Liver (tissue), 9 donors: ENCODE data around the gene GORASP2. TPM values are rescaled to one million over a fixed set of nuclear protein-coding genes. Genes with fewer than 3 reads are reported as not detected.

Source experiments
- DNase-seq: peaks from one replicate; pipeline ENCODE4 v3.0.0-alpha.2; 2017; ENCODE audit warnings: low spot score
- H3K27ac ChIP-seq, 2 donors: one replicate each; pipeline ENCODE4 v1.7.0; 2013; ENCODE audit warnings: inconsistent platforms in 2 of 2, low read length in 2 of 2, control low read depth in 1 of 2, low read depth in 1 of 2, mild to moderate bottlenecking in 1 of 2
- H3K27me3 ChIP-seq, 4 donors: one replicate each; pipeline versions ENCODE4 v1.6.1 to v1.7.0; 2013; ENCODE audit warnings: low read length in 3 of 4, inconsistent platforms in 1 of 4, mild to moderate bottlenecking in 1 of 4, moderate library complexity in 1 of 4; ENCODE audit not compliant: control insufficient read depth in 4 of 4, insufficient read depth in 4 of 4
- H3K36me3 ChIP-seq, 4 donors: one replicate each; pipeline versions ENCODE4 v1.6.1 to v1.7.0; 2013; ENCODE audit warnings: low read length in 3 of 4, mild to moderate bottlenecking in 3 of 4, low read depth in 1 of 4, moderate library complexity in 1 of 4; ENCODE audit not compliant: control insufficient read depth in 4 of 4, insufficient read depth in 3 of 4
- H3K4me1 ChIP-seq, 4 donors: one replicate each; pipeline versions ENCODE4 v1.6.1 to v1.7.0; 2013; ENCODE audit warnings: low read length in 3 of 4, mild to moderate bottlenecking in 3 of 4, moderate library complexity in 1 of 4; ENCODE audit not compliant: control insufficient read depth in 4 of 4, insufficient read depth in 4 of 4
- H3K4me3 ChIP-seq, 3 donors: one replicate each; pipeline versions ENCODE4 v1.6.1 to v1.7.0; 2013; ENCODE audit warnings: low read length in 3 of 3, control low read depth in 1 of 3, low read depth in 1 of 3, mild to moderate bottlenecking in 1 of 3
- H3K9ac ChIP-seq, 2 donors: one replicate each; pipeline ENCODE4 v1.7.0; 2013; ENCODE audit warnings: low read length in 2 of 2, mild to moderate bottlenecking in 2 of 2, moderate library complexity in 2 of 2, control low read depth in 1 of 2, low read depth in 1 of 2
- H3K9me3 ChIP-seq, 4 donors: one replicate each; pipeline versions ENCODE4 v1.6.1 to v1.7.0; 2013; ENCODE audit warnings: low read length in 3 of 4; ENCODE audit not compliant: control insufficient read depth in 4 of 4
- EGR1 ChIP-seq, 2 donors: IDR thresholded peaks; 2 replicates each; pipeline ENCODE4 v1.6.1; 2016 to 2018; ENCODE audit warnings: antibody characterized with exemption in 2 of 2, low read depth in 2 of 2
- FOXA1 ChIP-seq: IDR thresholded peaks from 2 replicates; pipeline ENCODE4 v1.6.1; 2016; ENCODE audit warnings: antibody characterized with exemption
- FOXA2 ChIP-seq: IDR thresholded peaks from 2 replicates; pipeline ENCODE4 v1.6.1; 2016; ENCODE audit warnings: antibody characterized with exemption
- GABPA ChIP-seq, 2 donors: IDR thresholded peaks in 1 of 2; conservative IDR thresholded peaks in 1 of 2; 2 replicates each; pipeline ENCODE4 v1.6.1; 2016; ENCODE audit warnings: antibody characterized with exemption in 2 of 2, mild to moderate bottlenecking in 1 of 2, moderate library complexity in 1 of 2
- HNF4A ChIP-seq, 2 donors: conservative IDR thresholded peaks; 2 replicates each; pipeline ENCODE4 v1.6.1; 2016; ENCODE audit warnings: antibody characterized with exemption in 2 of 2, mild to moderate bottlenecking in 2 of 2
- HNF4G ChIP-seq: IDR thresholded peaks from 2 replicates; pipeline ENCODE4 v1.6.1; 2016; ENCODE audit warnings: antibody characterized with exemption
- JUND ChIP-seq, 2 donors: IDR thresholded peaks; 2 replicates each; pipeline ENCODE4 v1.6.1; 2016; ENCODE audit warnings: antibody characterized with exemption in 2 of 2
- MAX ChIP-seq: IDR thresholded peaks from 2 replicates; pipeline ENCODE4 v1.6.1; 2016; ENCODE audit warnings: antibody characterized with exemption
- NR2F2 ChIP-seq: IDR thresholded peaks from 2 replicates; pipeline ENCODE4 v1.6.1; 2016; ENCODE audit warnings: antibody characterized with exemption
- RXRA ChIP-seq, 2 donors: IDR thresholded peaks; 2 replicates each; pipeline ENCODE4 v1.6.1; 2017 to 2018; ENCODE audit warnings: antibody characterized with exemption in 2 of 2, mild to moderate bottlenecking in 1 of 2
- SP1 ChIP-seq: IDR thresholded peaks from 2 replicates; pipeline ENCODE4 v1.6.1; 2018; ENCODE audit warnings: antibody characterized with exemption, mild to moderate bottlenecking
- TAF1 ChIP-seq: conservative IDR thresholded peaks from 2 replicates; pipeline ENCODE4 v1.6.1; 2016; ENCODE audit warnings: antibody characterized with exemption, mild to moderate bottlenecking
- WGBS: extraction: QIAGEN DNeasy Blood & Tissue Kit; methylation state at CpG from one replicate; pipeline ENCODE4 v1.1.7; 2013; 5-methylcytosine and 5-hydroxymethylcytosine counted together
- polyA plus RNA-seq, 2 donors: library from polyadenylated mRNA; stranded (reverse) in 1 of 2; unstranded in 1 of 2; fragments of 200-250 nt in 1 of 2; fragments of >200 nt in 1 of 2; fragmentation: Nextera tagmentation in 1 of 2; extraction: Ambion mirVana in 1 of 2; gene quantifications; one replicate each; pipeline versions ENCODE4 v1.2.1 to v1.2.3, GENCODE V29; 2013 to 2015
- total RNA-seq, 2 donors: library from RNA; depleted of rRNA; stranded (reverse); fragments of >200 nt; gene quantifications; one replicate each; pipeline ENCODE4 v1.2.3, GENCODE V29; 2014
- TF ChIP-seq, protein P1 (sequence below): fragments of 150-350 bp; IDR thresholded peaks from 2 replicates; pipeline ENCODE4 v1.5.1; 2017; ENCODE audit warnings: improper control_type of control experiment, low read depth, low read length; ENCODE audit not compliant: missing input control
- TF ChIP-seq, protein P2 (sequence below): IDR thresholded peaks from 2 replicates; pipeline ENCODE4 v1.6.1; 2016; ENCODE audit warnings: antibody characterized with exemption, mild to moderate bottlenecking
- donor health status: healthy.
- donor health status: healthy.
- donor health status: healthy.
- donor health status: healthy.
- donor health status: healthy.

Gene GORASP2
- total and polyA plus RNA-seq, 4 donors = 12.5 to 40.1 (median 29.9) TPM

GRCh38 chr2:170881840-170882239 lies 47.2 kb upstream of the GORASP2 start:
- H3K4me1 ChIP-seq = peaks cover 0 to 4% (median 0%) of the 10 kb centered on the region in 4 donors
- 68% methylated on average over 3 of the region's 3 CpGs for WGBS
- H3K4me3 ChIP-seq = no peak overlapping the region
- H3K36me3 ChIP-seq = no peaks in the 10 kb centered on the region
- H3K9ac ChIP-seq = no peak overlapping the region
- DNase-seq = no peak
- peaks cover 0 to 4% (median 0%) of the 10 kb centered on the region in 4 donors for H3K27me3 ChIP-seq
- H3K27ac ChIP-seq = no peak overlapping the region
- H3K9me3 ChIP-seq = no peaks in the 10 kb centered on the region
- TF ChIP-seq FOXA2 = no peak
- no peak for TF ChIP-seq SP1
- TF ChIP-seq GABPA (IDR thresholded peaks at IDR 0.05 in 1 of 2, conservative IDR thresholded peaks at IDR 0.05 in 1 of 2) = no peak
- no peak for TF ChIP-seq MAX
- no peak for TF ChIP-seq FOXA1
- TF ChIP-seq NR2F2 = no peak
- no peak for TF ChIP-seq RXRA (IDR thresholded peaks at IDR 0.05)
- TF ChIP-seq, protein P1, sequence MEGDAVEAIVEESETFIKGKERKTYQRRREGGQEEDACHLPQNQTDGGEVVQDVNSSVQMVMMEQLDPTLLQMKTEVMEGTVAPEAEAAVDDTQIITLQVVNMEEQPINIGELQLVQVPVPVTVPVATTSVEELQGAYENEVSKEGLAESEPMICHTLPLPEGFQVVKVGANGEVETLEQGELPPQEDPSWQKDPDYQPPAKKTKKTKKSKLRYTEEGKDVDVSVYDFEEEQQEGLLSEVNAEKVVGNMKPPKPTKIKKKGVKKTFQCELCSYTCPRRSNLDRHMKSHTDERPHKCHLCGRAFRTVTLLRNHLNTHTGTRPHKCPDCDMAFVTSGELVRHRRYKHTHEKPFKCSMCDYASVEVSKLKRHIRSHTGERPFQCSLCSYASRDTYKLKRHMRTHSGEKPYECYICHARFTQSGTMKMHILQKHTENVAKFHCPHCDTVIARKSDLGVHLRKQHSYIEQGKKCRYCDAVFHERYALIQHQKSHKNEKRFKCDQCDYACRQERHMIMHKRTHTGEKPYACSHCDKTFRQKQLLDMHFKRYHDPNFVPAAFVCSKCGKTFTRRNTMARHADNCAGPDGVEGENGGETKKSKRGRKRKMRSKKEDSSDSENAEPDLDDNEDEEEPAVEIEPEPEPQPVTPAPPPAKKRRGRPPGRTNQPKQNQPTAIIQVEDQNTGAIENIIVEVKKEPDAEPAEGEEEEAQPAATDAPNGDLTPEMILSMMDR = no peak
- TF ChIP-seq TAF1 = no peak
- TF ChIP-seq JUND (IDR thresholded peaks at IDR 0.05) = no peak
- no peak for TF ChIP-seq HNF4G
- TF ChIP-seq, protein P2, sequence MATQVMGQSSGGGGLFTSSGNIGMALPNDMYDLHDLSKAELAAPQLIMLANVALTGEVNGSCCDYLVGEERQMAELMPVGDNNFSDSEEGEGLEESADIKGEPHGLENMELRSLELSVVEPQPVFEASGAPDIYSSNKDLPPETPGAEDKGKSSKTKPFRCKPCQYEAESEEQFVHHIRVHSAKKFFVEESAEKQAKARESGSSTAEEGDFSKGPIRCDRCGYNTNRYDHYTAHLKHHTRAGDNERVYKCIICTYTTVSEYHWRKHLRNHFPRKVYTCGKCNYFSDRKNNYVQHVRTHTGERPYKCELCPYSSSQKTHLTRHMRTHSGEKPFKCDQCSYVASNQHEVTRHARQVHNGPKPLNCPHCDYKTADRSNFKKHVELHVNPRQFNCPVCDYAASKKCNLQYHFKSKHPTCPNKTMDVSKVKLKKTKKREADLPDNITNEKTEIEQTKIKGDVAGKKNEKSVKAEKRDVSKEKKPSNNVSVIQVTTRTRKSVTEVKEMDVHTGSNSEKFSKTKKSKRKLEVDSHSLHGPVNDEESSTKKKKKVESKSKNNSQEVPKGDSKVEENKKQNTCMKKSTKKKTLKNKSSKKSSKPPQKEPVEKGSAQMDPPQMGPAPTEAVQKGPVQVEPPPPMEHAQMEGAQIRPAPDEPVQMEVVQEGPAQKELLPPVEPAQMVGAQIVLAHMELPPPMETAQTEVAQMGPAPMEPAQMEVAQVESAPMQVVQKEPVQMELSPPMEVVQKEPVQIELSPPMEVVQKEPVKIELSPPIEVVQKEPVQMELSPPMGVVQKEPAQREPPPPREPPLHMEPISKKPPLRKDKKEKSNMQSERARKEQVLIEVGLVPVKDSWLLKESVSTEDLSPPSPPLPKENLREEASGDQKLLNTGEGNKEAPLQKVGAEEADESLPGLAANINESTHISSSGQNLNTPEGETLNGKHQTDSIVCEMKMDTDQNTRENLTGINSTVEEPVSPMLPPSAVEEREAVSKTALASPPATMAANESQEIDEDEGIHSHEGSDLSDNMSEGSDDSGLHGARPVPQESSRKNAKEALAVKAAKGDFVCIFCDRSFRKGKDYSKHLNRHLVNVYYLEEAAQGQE = no peak

GRCh38 chr2:170882758-170883157 lies 46.3 kb upstream of the GORASP2 start:
- H3K9ac ChIP-seq = no peak overlapping the region
- no peak for TF ChIP-seq SP1
- no peak for TF ChIP-seq RXRA (IDR thresholded peaks at IDR 0.05)
- no peak for TF ChIP-seq NR2F2
- TF ChIP-seq HNF4G = no peak
- no peak for TF ChIP-seq FOXA2
- TF ChIP-seq TAF1 = no peak
- TF ChIP-seq EGR1 (IDR thresholded peaks at IDR 0.05; ENCODE audit: low read depth in 2 of 2) = no peak
- TF ChIP-seq MAX = no peak
- no peak for TF ChIP-seq HNF4A (conservative IDR thresholded peaks at IDR 0.05)

More at GRCh38 chr2:170882758-170883157, 46.3 kb upstream of the GORASP2 start:
- 76% methylated on average over 2 of the region's 2 CpGs for WGBS
- H3K27ac ChIP-seq = no peak overlapping the region
- H3K4me3 ChIP-seq = no peak overlapping the region
- H3K36me3 ChIP-seq = no peaks in the 10 kb centered on the region
- H3K27me3 ChIP-seq = peaks cover 0 to 4% (median 0%) of the 10 kb centered on the region in 4 donors
- peaks cover 0 to 4% (median 0%) of the 10 kb centered on the region in 4 donors for H3K4me1 ChIP-seq
- no peaks in the 10 kb centered on the region for H3K9me3 ChIP-seq
- DNase-seq = no peak
